Ishikawa (cell line): ENCODE results near the gene MC2R.

Experiments used
- CEBPB ChIP-seq: IDR thresholded peaks from 2 replicates; pipeline ENCODE4 v1.6.1; 2012
- CREB1 ChIP-seq: IDR thresholded peaks from 2 replicates; pipeline ENCODE4 v1.6.1; 2012; ENCODE audit warnings: low read depth
- EGR1 ChIP-seq: IDR thresholded peaks from 2 replicates; pipeline ENCODE4 v1.6.1; 2012
- EP300 ChIP-seq: IDR thresholded peaks from 2 replicates; pipeline ENCODE4 v1.6.1; 2012; ENCODE audit warnings: borderline replicate concordance
- FOXM1 ChIP-seq: IDR thresholded peaks from 2 replicates; pipeline ENCODE4 v1.6.1; 2012; ENCODE audit warnings: low read depth, borderline replicate concordance
- NFIC ChIP-seq: IDR thresholded peaks from 2 replicates; pipeline ENCODE4 v1.6.1; 2012
- RAD21 ChIP-seq: IDR thresholded peaks from 2 replicates; pipeline ENCODE4 v1.6.1; 2012; ENCODE audit warnings: low read depth
- REST ChIP-seq: IDR thresholded peaks from 2 replicates; pipeline ENCODE4 v1.6.1; 2012; ENCODE audit warnings: low read depth, mild to moderate bottlenecking
- TAF1 ChIP-seq: IDR thresholded peaks from 2 replicates; pipeline ENCODE4 v1.6.1; 2012; ENCODE audit warnings: low read depth, mild to moderate bottlenecking
- TEAD4 ChIP-seq: IDR thresholded peaks from 2 replicates; pipeline ENCODE4 v1.6.1; 2012
- USF1 ChIP-seq: IDR thresholded peaks from 2 replicates; pipeline ENCODE4 v1.6.1; 2012
- YY1 ChIP-seq: IDR thresholded peaks from 2 replicates; pipeline ENCODE4 v1.6.1; 2012; ENCODE audit warnings: low read depth
- ZBTB7A ChIP-seq: IDR thresholded peaks from 2 replicates; pipeline ENCODE4 v1.6.1; 2012; ENCODE audit warnings: low read depth
- TF ChIP-seq, protein P1 (sequence below): IDR thresholded peaks from 2 replicates; pipeline ENCODE4 v1.6.1; 2012

GRCh38 chr18:13893418-13893760, 21.9 kb downstream of the MC2R start:
- TF ChIP-seq CREB1 (no peak), USF1 (no peak), EP300 (no peak), ZBTB7A (no peak), RAD21 (no peak), TEAD4 (no peak), TAF1 (no peak), CEBPB (no peak), NFIC (no peak), REST (no peak), EGR1 (no peak), YY1 (no peak), FOXM1 (no peak)
- TF ChIP-seq, protein P1, sequence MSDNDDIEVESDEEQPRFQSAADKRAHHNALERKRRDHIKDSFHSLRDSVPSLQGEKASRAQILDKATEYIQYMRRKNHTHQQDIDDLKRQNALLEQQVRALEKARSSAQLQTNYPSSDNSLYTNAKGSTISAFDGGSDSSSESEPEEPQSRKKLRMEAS: no peak
